ENCODE results near the gene TNPO3.

Gene TNPO3

DNA sequence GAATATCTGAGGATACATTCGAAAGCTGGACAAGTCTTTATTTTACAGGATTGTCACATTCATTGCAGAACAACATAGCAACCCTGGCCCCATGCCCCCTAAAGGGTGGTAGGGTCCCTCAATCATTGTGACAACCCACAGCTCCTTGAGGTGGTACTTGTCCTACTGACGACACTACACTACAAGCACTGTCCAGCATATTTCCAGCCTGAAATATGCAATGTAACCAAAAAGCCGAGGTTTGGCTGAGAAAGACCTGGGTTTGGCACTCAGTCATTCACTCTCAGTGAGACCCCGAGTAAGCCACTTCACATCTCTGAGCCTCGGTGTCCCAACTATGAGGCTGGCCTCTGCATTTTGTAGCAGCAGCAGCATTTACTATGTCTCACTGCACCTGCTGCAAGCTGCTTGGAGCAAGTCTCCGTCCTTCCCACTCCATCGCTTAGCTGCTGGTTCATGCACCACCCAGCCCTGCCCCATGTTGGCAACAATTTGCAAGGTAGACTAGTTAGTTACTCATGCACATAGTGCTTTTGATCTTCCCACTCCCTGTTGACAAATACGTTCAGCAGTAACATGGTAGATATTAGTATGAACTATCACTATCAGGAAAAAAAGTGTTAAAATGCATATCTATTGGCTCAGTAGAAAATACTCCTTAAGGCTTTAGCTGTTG is 43.6 kb upstream of the TNPO3 start:
- no peaks in the 10 kb centered on the region for H3K79me2 ChIP-seq (ENCODE audit: insufficient read depth, low read depth)
- H3K27me3 ChIP-seq (ENCODE audit: insufficient read depth, low read depth), result no peaks in the 10 kb centered on the region
- TF ChIP-seq, protein P1, sequence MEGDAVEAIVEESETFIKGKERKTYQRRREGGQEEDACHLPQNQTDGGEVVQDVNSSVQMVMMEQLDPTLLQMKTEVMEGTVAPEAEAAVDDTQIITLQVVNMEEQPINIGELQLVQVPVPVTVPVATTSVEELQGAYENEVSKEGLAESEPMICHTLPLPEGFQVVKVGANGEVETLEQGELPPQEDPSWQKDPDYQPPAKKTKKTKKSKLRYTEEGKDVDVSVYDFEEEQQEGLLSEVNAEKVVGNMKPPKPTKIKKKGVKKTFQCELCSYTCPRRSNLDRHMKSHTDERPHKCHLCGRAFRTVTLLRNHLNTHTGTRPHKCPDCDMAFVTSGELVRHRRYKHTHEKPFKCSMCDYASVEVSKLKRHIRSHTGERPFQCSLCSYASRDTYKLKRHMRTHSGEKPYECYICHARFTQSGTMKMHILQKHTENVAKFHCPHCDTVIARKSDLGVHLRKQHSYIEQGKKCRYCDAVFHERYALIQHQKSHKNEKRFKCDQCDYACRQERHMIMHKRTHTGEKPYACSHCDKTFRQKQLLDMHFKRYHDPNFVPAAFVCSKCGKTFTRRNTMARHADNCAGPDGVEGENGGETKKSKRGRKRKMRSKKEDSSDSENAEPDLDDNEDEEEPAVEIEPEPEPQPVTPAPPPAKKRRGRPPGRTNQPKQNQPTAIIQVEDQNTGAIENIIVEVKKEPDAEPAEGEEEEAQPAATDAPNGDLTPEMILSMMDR (conservative IDR thresholded peaks at IDR 0.05; ENCODE audit: low read depth, low read length), result no peak
- H3K4me3 ChIP-seq (IDR thresholded peaks at IDR 0.05; ENCODE audit: insufficient read depth, low read depth, low read length), result no peak overlapping the region
- H4K20me1 ChIP-seq (ENCODE audit: insufficient read depth), result no peaks in the 10 kb centered on the region
- H3K27ac ChIP-seq, result no peak overlapping the region
- no peak overlapping the region for H3K9ac ChIP-seq
- no peak overlapping the region for H3K4me2 ChIP-seq
- no peaks in the 10 kb centered on the region for H3K36me3 ChIP-seq (ENCODE audit: insufficient read depth)
- H3K4me1 ChIP-seq (ENCODE audit: low read depth, poor library complexity, severe bottlenecking), result peaks cover 12% of the 10 kb centered on the region
- no peak overlapping the region for H2AFZ ChIP-seq (ENCODE audit: low read depth)

DNA sequence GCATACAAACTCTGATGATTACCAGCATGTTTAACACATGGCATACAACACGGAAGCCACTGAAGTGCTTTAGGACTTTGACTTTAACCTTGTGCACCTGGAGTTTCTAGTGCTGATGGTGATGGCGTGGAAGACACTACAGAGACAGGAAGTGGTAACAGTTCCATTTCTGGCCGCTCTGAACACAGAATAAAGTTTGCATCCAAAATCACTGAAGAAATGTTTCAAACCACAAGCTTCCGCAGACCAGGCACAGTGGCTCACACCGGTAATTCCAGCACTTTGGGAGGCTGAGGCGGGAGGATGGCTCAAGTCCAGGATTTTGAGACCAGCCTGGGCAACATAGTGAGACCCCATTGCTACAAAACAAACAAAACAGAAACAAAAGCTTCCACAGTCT is 40.3 kb upstream of the TNPO3 start:
- Histone ChIP-seq H3K27ac (peak overlapping the region; percentile 21), H3K4me2 (peak overlapping the region; percentile 10; the same call in 1 of the 2 replicates), H3K9ac (no peak overlapping the region), H3K79me2 (ENCODE audit: insufficient read depth, low read depth) (no peaks in the 10 kb centered on the region), H3K4me1 (ENCODE audit: low read depth, poor library complexity, severe bottlenecking) (peaks cover 30% of the 10 kb centered on the region), H3K4me3 (IDR thresholded peaks at IDR 0.05; ENCODE audit: insufficient read depth, low read depth, low read length) (no peak overlapping the region), H3K36me3 (ENCODE audit: insufficient read depth) (no peaks in the 10 kb centered on the region), H2AFZ (ENCODE audit: low read depth) (peak overlapping the region; percentile 31; the same call in 1 of the 2 replicates), H3K27me3 (ENCODE audit: insufficient read depth, low read depth) (no peaks in the 10 kb centered on the region), H4K20me1 (ENCODE audit: insufficient read depth) (no peaks in the 10 kb centered on the region)
- TF ChIP-seq, protein P1 (conservative IDR thresholded peaks at IDR 0.05; ENCODE audit: low read depth, low read length), result no peak

DNA sequence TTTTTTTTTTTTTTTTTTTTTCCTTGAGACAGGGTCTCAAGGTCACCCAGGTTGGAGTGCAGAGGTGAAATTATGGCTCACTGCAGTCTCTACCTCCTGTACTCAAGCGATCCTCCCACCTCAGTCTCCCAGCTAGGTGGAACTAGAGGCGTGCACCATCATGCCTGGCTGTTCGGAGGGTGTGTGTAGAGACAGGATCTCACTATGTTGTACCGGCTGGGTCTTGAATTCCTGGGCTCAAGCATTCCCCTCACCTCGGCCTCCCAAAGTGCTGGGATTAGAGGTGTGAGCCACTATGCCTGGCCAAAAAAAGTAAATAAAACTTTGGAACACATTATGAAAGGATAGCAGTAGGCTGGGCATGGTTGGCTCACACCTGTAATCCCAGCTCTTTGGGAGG is 39.6 kb upstream of the TNPO3 start:
- no peaks in the 10 kb centered on the region for H3K27me3 ChIP-seq (ENCODE audit: insufficient read depth, low read depth)
- no peak overlapping the region for H3K4me3 ChIP-seq (IDR thresholded peaks at IDR 0.05; ENCODE audit: insufficient read depth, low read depth, low read length)
- H3K27ac ChIP-seq, result no peak overlapping the region
- no peaks in the 10 kb centered on the region for H3K79me2 ChIP-seq (ENCODE audit: insufficient read depth, low read depth)
- H3K4me2 ChIP-seq, result no peak overlapping the region
- H3K36me3 ChIP-seq (ENCODE audit: insufficient read depth), result no peaks in the 10 kb centered on the region
- 0 out of 2 replicates have a peak overlapping the region, but pooled peaks have one; percentile 31 for H2AFZ ChIP-seq (ENCODE audit: low read depth)
- no peak overlapping the region for H3K9ac ChIP-seq
- no peaks in the 10 kb centered on the region for H4K20me1 ChIP-seq (ENCODE audit: insufficient read depth)
- TF ChIP-seq, protein P1 (conservative IDR thresholded peaks at IDR 0.05; ENCODE audit: low read depth, low read length), result no peak
- peaks cover 38% of the 10 kb centered on the region for H3K4me1 ChIP-seq (ENCODE audit: low read depth, poor library complexity, severe bottlenecking)

DNA sequence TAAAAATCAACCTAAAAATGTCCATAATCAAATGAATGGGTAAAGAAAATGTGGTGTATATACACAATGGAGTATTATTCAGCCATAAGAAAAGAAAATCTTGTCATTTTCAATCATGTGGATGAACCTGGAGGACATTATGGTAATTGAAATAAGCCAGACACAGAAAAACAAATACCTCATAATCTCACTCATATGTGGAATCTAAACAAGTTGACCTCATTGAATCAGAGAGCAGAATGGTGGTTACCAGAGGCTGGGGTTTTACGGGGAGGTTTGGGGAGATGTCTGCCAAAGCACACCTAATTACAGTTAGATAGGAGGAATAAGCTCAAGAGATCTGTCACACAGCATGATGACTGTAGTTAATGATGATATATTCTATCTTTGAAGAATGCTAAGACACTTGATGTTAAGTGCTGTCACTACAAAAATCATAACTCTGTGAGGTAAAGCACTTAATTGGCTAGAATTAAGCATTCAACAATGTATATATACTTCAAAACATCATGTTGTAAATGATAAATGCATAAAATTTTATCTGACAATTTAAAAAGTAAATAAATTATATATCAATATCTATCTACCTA is 39.1 kb upstream of the TNPO3 start:
- TF ChIP-seq, protein P1 (conservative IDR thresholded peaks at IDR 0.05; ENCODE audit: low read depth, low read length), result no peak
- Histone ChIP-seq H3K27ac (no peak overlapping the region), H3K79me2 (ENCODE audit: insufficient read depth, low read depth) (no peaks in the 10 kb centered on the region), H4K20me1 (ENCODE audit: insufficient read depth) (no peaks in the 10 kb centered on the region), H3K4me3 (IDR thresholded peaks at IDR 0.05; ENCODE audit: insufficient read depth, low read depth, low read length) (no peak overlapping the region), H3K4me2 (no peak overlapping the region), H3K36me3 (ENCODE audit: insufficient read depth) (no peaks in the 10 kb centered on the region), H2AFZ (ENCODE audit: low read depth) (no peak overlapping the region), H3K27me3 (ENCODE audit: insufficient read depth, low read depth) (no peaks in the 10 kb centered on the region), H3K9ac (no peak overlapping the region), H3K4me1 (ENCODE audit: low read depth, poor library complexity, severe bottlenecking) (peaks cover 43% of the 10 kb centered on the region)

Measured in KMS-11 (cell line).